PC-9 (cell line): ENCODE data around the gene ETV2.

Source experiments
- EZH2 ChIP-seq: fragments of 200-600 bp; sonication (generic); IDR thresholded peaks from 2 replicates; pipeline ENCODE4 v1.8.0; 2017; ENCODE audit warnings: antibody characterized with exemption, low read depth
- TF ChIP-seq, protein P1 (sequence below): fragments of 200-600 bp; sonication (generic); conservative IDR thresholded peaks from 2 replicates; pipeline ENCODE4 v1.6.1; 2017; ENCODE audit warnings: mixed run types, antibody characterized with exemption, mild to moderate bottlenecking, moderate library complexity

- TF ChIP-seq, protein P1, sequence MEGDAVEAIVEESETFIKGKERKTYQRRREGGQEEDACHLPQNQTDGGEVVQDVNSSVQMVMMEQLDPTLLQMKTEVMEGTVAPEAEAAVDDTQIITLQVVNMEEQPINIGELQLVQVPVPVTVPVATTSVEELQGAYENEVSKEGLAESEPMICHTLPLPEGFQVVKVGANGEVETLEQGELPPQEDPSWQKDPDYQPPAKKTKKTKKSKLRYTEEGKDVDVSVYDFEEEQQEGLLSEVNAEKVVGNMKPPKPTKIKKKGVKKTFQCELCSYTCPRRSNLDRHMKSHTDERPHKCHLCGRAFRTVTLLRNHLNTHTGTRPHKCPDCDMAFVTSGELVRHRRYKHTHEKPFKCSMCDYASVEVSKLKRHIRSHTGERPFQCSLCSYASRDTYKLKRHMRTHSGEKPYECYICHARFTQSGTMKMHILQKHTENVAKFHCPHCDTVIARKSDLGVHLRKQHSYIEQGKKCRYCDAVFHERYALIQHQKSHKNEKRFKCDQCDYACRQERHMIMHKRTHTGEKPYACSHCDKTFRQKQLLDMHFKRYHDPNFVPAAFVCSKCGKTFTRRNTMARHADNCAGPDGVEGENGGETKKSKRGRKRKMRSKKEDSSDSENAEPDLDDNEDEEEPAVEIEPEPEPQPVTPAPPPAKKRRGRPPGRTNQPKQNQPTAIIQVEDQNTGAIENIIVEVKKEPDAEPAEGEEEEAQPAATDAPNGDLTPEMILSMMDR: no peak
- no peak for TF ChIP-seq EZH2
These were observed 33.9 kb upstream of the ETV2 start for GRCh38 chr19:35607661-35608060.
